Activated CD4-positive, alpha-beta T cell treated with anti-CD3 and anti-CD28 coated beads for 48 hours (primary cell): ENCODE data around the gene VPS13C.
"Not testable (repeated sequence)": the region's sequence is repeated elsewhere in the genome, so short reads cannot be mapped to it uniquely, and the experiment has no call there.

ENCODE experiments used
- DNase-seq: peaks from one replicate; pipeline ENCODE4 v3.0.0-alpha.2; 2020

The VPS13C gene

GRCh38 chr15:62027263-62027565 lies 33.0 kb downstream of the VPS13C start:
- no peak for DNase-seq

GRCh38 chr15:62026487-62027262 lies 33.6 kb downstream of the VPS13C start:
- no peak for DNase-seq

GRCh38 chr15:62021991-62022600 lies 38.2 kb downstream of the VPS13C start:
- DNase-seq = no peak

GRCh38 chr15:62020576-62021160 lies 39.6 kb downstream of the VPS13C start:
- no peak for DNase-seq

- DNase-seq = not testable (repeated sequence)
Measured at GRCh38 chr15:62005354-62005753, 54.9 kb downstream of the VPS13C start.

- DNase-seq = no peak
Measured at GRCh38 chr15:61997786-61998185, 62.5 kb downstream of the VPS13C start.

- no peak for DNase-seq
Measured at GRCh38 chr15:61996056-61996635, 64.1 kb downstream of the VPS13C start.

- DNase-seq = no peak
Measured at GRCh38 chr15:61994216-61994615, 66.0 kb downstream of the VPS13C start.

- DNase-seq = no peak
Measured at GRCh38 chr15:61992518-61992917, 67.7 kb downstream of the VPS13C start.

GRCh38 chr15:61989667-61990066 lies 70.6 kb downstream of the VPS13C start:
- no peak for DNase-seq

GRCh38 chr15:61987824-61988223 lies 72.4 kb downstream of the VPS13C start:
- no peak for DNase-seq

- DNase-seq = no peak
Measured at GRCh38 chr15:61983081-61983480, 77.2 kb downstream of the VPS13C start.

GRCh38 chr15:61978225-61978624 lies 82.0 kb downstream of the VPS13C start:
- DNase-seq = no peak

- no peak for DNase-seq
Measured at GRCh38 chr15:61974759-61975158, 85.5 kb downstream of the VPS13C start.

- no peak for DNase-seq
Measured at GRCh38 chr15:61974118-61974517, 86.1 kb downstream of the VPS13C start.

- DNase-seq = no peak
Measured at GRCh38 chr15:61951949-61952348, 108.3 kb downstream of the VPS13C start.

- DNase-seq = no peak
Measured at GRCh38 chr15:61946778-61947177, 113.5 kb downstream of the VPS13C start.

- DNase-seq = no peak
Measured at GRCh38 chr15:61943992-61944391, 116.3 kb downstream of the VPS13C start.

- DNase-seq = no peak
Measured at GRCh38 chr15:61938249-61938648, 122.0 kb downstream of the VPS13C start.

GRCh38 chr15:61936528-61937195 lies 123.6 kb downstream of the VPS13C start:
- no peak for DNase-seq

- DNase-seq = no peak
Measured at GRCh38 chr15:61935493-61935892, 124.8 kb downstream of the VPS13C start.

- DNase-seq = no peak
Measured at GRCh38 chr15:61929452-61929851, 130.8 kb downstream of the VPS13C start.

- no peak for DNase-seq
Measured at GRCh38 chr15:61923173-61923572, 137.1 kb downstream of the VPS13C start.

GRCh38 chr15:61921093-61921492 lies 139.2 kb downstream of the VPS13C start:
- DNase-seq = no peak
